H1 (cell line): ENCODE measurements around the gene SERPINA10. TPM values are rescaled to one million over a fixed set of nuclear protein-coding genes. Genes with fewer than 3 reads are reported as not detected.

Experiments used
- CTCF ChIA-PET: fragments of 300-600 bp; sonication (Branson Sonifier 250); formaldehyde crosslinking; loops from one replicate; lab custom pipeline; 2021; ENCODE audit not compliant: partially characterized antibody; lab: Charles Lee
- POLR2A ChIA-PET: fragments of 300-600 bp; sonication (Branson Sonifier 250); formaldehyde crosslinking; loops from one replicate; lab custom pipeline; 2021; ENCODE audit warnings: inconsistent platforms; ENCODE audit not compliant: partially characterized antibody; lab: Charles Lee
- DNase-seq, 2 experiments: peaks; one replicate each; pipeline versions ENCODE4 v3.0.0 to v3.0.0-alpha.2; 2010 to 2022; ENCODE audit warnings: low spot score in 2 of 2, low read depth in 1 of 2, mixed read lengths in 1 of 2
- FAIRE-seq: peaks from 2 replicates; lab custom pipeline; 2011; peaks lifted over from hg19 to GRCh38; lab: Jason Lieb, UNC
- H2AFZ ChIP-seq: 2 replicates; pipeline ENCODE4 v1.8.1; 2012; ENCODE audit warnings: low read length, inconsistent platforms
- H2AK5ac ChIP-seq: 2 replicates; pipeline ENCODE4 v1.6.1; 2013; ENCODE audit warnings: low read depth, low read length
- H2BK120ac ChIP-seq: replicated peaks from 2 replicates; pipeline ENCODE3; 2013; ENCODE audit warnings: low read depth, low read length, inconsistent platforms
- H2BK12ac ChIP-seq: 2 replicates; pipeline ENCODE4 v1.6.1; 2013; ENCODE audit warnings: low read depth, low read length
- H2BK15ac ChIP-seq: 2 replicates; pipeline ENCODE4 v1.6.1; 2013; ENCODE audit warnings: low read length
- H2BK20ac ChIP-seq: 2 replicates; pipeline ENCODE4 v1.6.1; 2013; ENCODE audit warnings: low read length
- H2BK5ac ChIP-seq: 2 replicates; pipeline ENCODE4 v1.6.1; 2013; ENCODE audit warnings: low read depth, low read length
- H3K14ac ChIP-seq: 2 replicates; pipeline ENCODE4 v1.6.1; 2013; ENCODE audit warnings: inconsistent platforms; ENCODE audit not compliant: insufficient read length
- H3K18ac ChIP-seq: 2 replicates; pipeline ENCODE4 v1.6.1; 2013; ENCODE audit warnings: low read length; ENCODE audit errors: extremely low read depth
- H3K23ac ChIP-seq: 2 replicates; pipeline ENCODE4 v1.6.1; 2013; ENCODE audit warnings: inconsistent platforms; ENCODE audit not compliant: insufficient read length
- H3K23me2 ChIP-seq: 2 replicates; pipeline ENCODE4 v1.6.1; 2013; ENCODE audit warnings: low read depth, low read length
- H3K27ac ChIP-seq: 2 replicates; pipeline ENCODE4 v1.6.1; 2011; ENCODE audit warnings: low read depth, low read length, inconsistent platforms
- H3K27me3 ChIP-seq, 4 experiments: replicated peaks in 1 of 4; 1 replicate in 1 of 4; 2 replicates in 3 of 4; pipeline versions ENCODE4 v1.6.1 to v1.8.1; 2011 to 2013; ENCODE audit warnings: low read length in 3 of 4, mild to moderate bottlenecking in 3 of 4, inconsistent platforms in 2 of 4, mixed read lengths in 2 of 4, moderate library complexity in 1 of 4; ENCODE audit not compliant: control insufficient read depth in 3 of 4, insufficient read depth in 3 of 4; ENCODE audit errors: extremely low read depth in 1 of 4
- H3K36me3 ChIP-seq, 4 experiments: 2 replicates each; pipeline versions ENCODE4 v1.6.1 to v1.8.1; 2011 to 2013; ENCODE audit warnings: mild to moderate bottlenecking in 4 of 4, low read length in 3 of 4, moderate library complexity in 2 of 4, control low read depth in 1 of 4, inconsistent platforms in 1 of 4; ENCODE audit not compliant: insufficient read depth in 4 of 4, control insufficient read depth in 2 of 4
- H3K4ac ChIP-seq: replicated peaks from 2 replicates; pipeline ENCODE3; 2013; ENCODE audit warnings: low read length, low read depth, mixed read lengths, inconsistent platforms; ENCODE audit not compliant: insufficient read length
- H3K4me1 ChIP-seq, 4 experiments: replicated peaks in 1 of 4; 1 replicate in 1 of 4; 2 replicates in 3 of 4; pipeline versions ENCODE4 v1.6.1 to v1.8.1; 2011 to 2013; ENCODE audit warnings: low read length in 3 of 4, inconsistent platforms in 2 of 4, mixed read lengths in 1 of 4; ENCODE audit not compliant: insufficient read depth in 4 of 4, control insufficient read depth in 3 of 4
- H3K4me2 ChIP-seq, 2 experiments: 2 replicates each; pipeline versions ENCODE4 v1.6.1 to v1.8.1; 2011 to 2013; ENCODE audit warnings: low read depth in 2 of 2, low read length in 2 of 2, control low read depth in 1 of 2, inconsistent platforms in 1 of 2, mild to moderate bottlenecking in 1 of 2; ENCODE audit not compliant: insufficient read depth in 1 of 2
- H3K4me3 ChIP-seq, 4 experiments: fragments of 200-600, 300-600 bp in 1 of 4; sonication (generic), shearing (Covaris generic), sonication (Bioruptor Twin) in 1 of 4; 2 replicates each; pipeline versions ENCODE4 v1.5.1 to v1.8.1; 2011 to 2016; ENCODE audit warnings: low read length in 4 of 4, low read depth in 3 of 4, control low read depth in 2 of 4, inconsistent platforms in 2 of 4, mild to moderate bottlenecking in 2 of 4, mixed read lengths in 1 of 4, moderate library complexity in 1 of 4; ENCODE audit not compliant: insufficient read depth in 2 of 4; ENCODE audit errors: extremely low read depth in 1 of 4
- H3K56ac ChIP-seq: replicated peaks from 2 replicates; pipeline ENCODE3; 2013; ENCODE audit warnings: low read depth, mild to moderate bottlenecking, mixed read lengths, low read length, inconsistent platforms; ENCODE audit not compliant: insufficient read length
- H3K79me1 ChIP-seq: 2 replicates; pipeline ENCODE4 v1.6.1; 2013; ENCODE audit warnings: low read depth, low read length, control low read depth
- H3K79me2 ChIP-seq, 2 experiments: 2 replicates each; pipeline versions ENCODE4 v1.6.1 to v1.8.1; 2012 to 2013; ENCODE audit warnings: low read length in 2 of 2, mild to moderate bottlenecking in 2 of 2, inconsistent platforms in 1 of 2; ENCODE audit not compliant: insufficient read depth in 2 of 2, control insufficient read depth in 1 of 2
- H3K9ac ChIP-seq, 4 experiments: replicated peaks in 1 of 4; 1 replicate in 1 of 4; 2 replicates in 3 of 4; pipeline versions ENCODE4 v1.6.1 to v1.8.1; 2011 to 2013; ENCODE audit warnings: low read depth in 3 of 4, low read length in 3 of 4, control low read depth in 2 of 4, mild to moderate bottlenecking in 2 of 4, moderate library complexity in 2 of 4, inconsistent platforms in 1 of 4; ENCODE audit errors: extremely low read depth in 1 of 4
- H3K9me3 ChIP-seq, 2 experiments: 2 replicates each; pipeline versions ENCODE4 v1.6.1 to v1.8.1; 2012 to 2013; ENCODE audit warnings: mild to moderate bottlenecking in 2 of 2, moderate library complexity in 2 of 2, control low read depth in 1 of 2, inconsistent platforms in 1 of 2, low read depth in 1 of 2, low read length in 1 of 2, mixed read lengths in 1 of 2; ENCODE audit not compliant: insufficient read depth in 2 of 2
- H4K20me1 ChIP-seq, 2 experiments: replicated peaks in 1 of 2; 2 replicates each; pipeline versions ENCODE3 to v1.8.1; 2011 to 2013; ENCODE audit warnings: inconsistent platforms in 2 of 2, low read length in 2 of 2, mild to moderate bottlenecking in 1 of 2; ENCODE audit not compliant: insufficient read depth in 2 of 2, control insufficient read depth in 1 of 2
- H4K5ac ChIP-seq: 2 replicates; pipeline ENCODE4 v1.6.1; 2013; ENCODE audit warnings: low read length, low read depth, mixed read lengths, inconsistent platforms; ENCODE audit not compliant: insufficient read length
- H4K8ac ChIP-seq: 2 replicates; pipeline ENCODE4 v1.8.0; 2013; ENCODE audit warnings: mild to moderate bottlenecking, moderate library complexity, low read length, inconsistent platforms; ENCODE audit not compliant: insufficient read depth; ENCODE audit errors: extremely low read depth
- H4K91ac ChIP-seq: replicated peaks from 2 replicates; pipeline ENCODE3; 2013; ENCODE audit warnings: low read length, mixed read lengths, inconsistent platforms; ENCODE audit not compliant: insufficient read length
- BCL11A ChIP-seq, 2 experiments: IDR thresholded peaks; one replicate each; pipeline ENCODE4 v1.6.1; 2011; ENCODE audit warnings: low read depth in 2 of 2, low read length in 2 of 2, mild to moderate bottlenecking in 2 of 2
- CHD1 ChIP-seq: IDR thresholded peaks from 2 replicates; pipeline ENCODE4 v1.6.1; 2012; ENCODE audit warnings: low read depth, low read length, improper control_type of control experiment
- EZH2 ChIP-seq: fragments of 200-600 bp; sonication (generic); IDR thresholded peaks from 2 replicates; pipeline ENCODE4 v1.7.1; 2012; ENCODE audit warnings: low read depth, mild to moderate bottlenecking, moderate library complexity, low read length, inconsistent platforms; ENCODE audit not compliant: severe bottlenecking
- FOSL1 ChIP-seq: IDR thresholded peaks from 2 replicates; pipeline ENCODE4 v1.6.1; 2011; ENCODE audit warnings: mild to moderate bottlenecking, low read depth, low read length, moderate library complexity; ENCODE audit not compliant: insufficient read depth
- POLR2AphosphoS5 ChIP-seq: IDR thresholded peaks from 2 replicates; pipeline ENCODE4 v1.6.1; 2011; ENCODE audit warnings: low read depth, low read length
- RFX5 ChIP-seq: IDR thresholded peaks from 2 replicates; pipeline ENCODE4 v1.6.1; 2011; ENCODE audit warnings: low read depth, low read length, improper control_type of control experiment, borderline replicate concordance
- SIN3A ChIP-seq, 2 experiments: IDR thresholded peaks in 1 of 2; conservative IDR thresholded peaks in 1 of 2; 2 replicates each; pipeline ENCODE4 v1.6.1; 2011 to 2012; ENCODE audit warnings: low read length in 2 of 2, improper control_type of control experiment in 1 of 2, low read depth in 1 of 2, mild to moderate bottlenecking in 1 of 2
- TAF7 ChIP-seq: optimal IDR thresholded peaks from 2 replicates; pipeline ENCODE3; 2011; ENCODE audit warnings: low read depth, mild to moderate bottlenecking, inconsistent platforms, low read length, moderate library complexity, borderline replicate concordance
- ZNF274 ChIP-seq: IDR thresholded peaks from 2 replicates; pipeline ENCODE4 v1.7.0; 2012; ENCODE audit warnings: low read length, borderline replicate concordance; ENCODE audit errors: extremely low read depth
- WGBS, 2 experiments: shearing (Covaris generic) in 1 of 2; methylation state at CpG; one replicate each; pipeline versions ENCODE4 v1.1.6 to v1.1.7; 2013 to 2015; ENCODE audit warnings: low lambda C conversion rate in 2 of 2, mixed read lengths in 2 of 2, inconsistent platforms in 1 of 2, low coverage in 1 of 2, missing lambda C conversion rate in 1 of 2; ENCODE audit not compliant: insufficient replicate concordance in 2 of 2, insufficient coverage in 1 of 2, insufficient read length in 1 of 2; ENCODE audit errors: extremely low coverage in 1 of 2, missing lambda C conversion rate in 1 of 2; 5-methylcytosine and 5-hydroxymethylcytosine counted together
- polyA plus RNA-seq, 7 experiments: library from polyadenylated mRNA; depleted of rRNA in 3 of 7; stranded (reverse) in 5 of 7; unstranded in 2 of 7; fragments of >200 nt in 5 of 7; fragments of 200-250 nt in 2 of 7; gene quantifications; 1 replicate in 5 of 7; 2 replicates in 1 of 7; 4 replicates in 1 of 7; pipeline versions ENCODE4 v1.2.1 to v1.2.3, GENCODE V29; 2011 to 2013; ENCODE audit warnings: missing spikeins in 2 of 7, mixed read lengths in 2 of 7
- total RNA-seq: library from RNA; stranded (reverse); fragmentation: NEBNext Ultra II Directional; extraction: Animal tissue kit (Norgen Biotek cat#: 25700); gene quantifications from 2 replicates; pipeline ENCODE4 v1.2.1, GENCODE V29; 2021
- TF ChIP-seq, protein P1 (sequence below), 3 experiments: IDR thresholded peaks; 1 replicate in 2 of 3; 2 replicates in 1 of 3; pipeline versions ENCODE4 v1.5.1 to v1.6.1; 2011; ENCODE audit warnings: low read length in 3 of 3, mild to moderate bottlenecking in 3 of 3, inconsistent platforms in 2 of 3, low read depth in 1 of 3, moderate library complexity in 1 of 3; ENCODE audit not compliant: insufficient read depth in 1 of 3; ENCODE audit errors: control extremely low read depth in 1 of 3

Gene SERPINA10
- total and polyA plus RNA-seq, 2 of the 8 experiments (the other 6 are each of a cell fraction or from before 2014, with no cell fraction given): not detected

DNA sequence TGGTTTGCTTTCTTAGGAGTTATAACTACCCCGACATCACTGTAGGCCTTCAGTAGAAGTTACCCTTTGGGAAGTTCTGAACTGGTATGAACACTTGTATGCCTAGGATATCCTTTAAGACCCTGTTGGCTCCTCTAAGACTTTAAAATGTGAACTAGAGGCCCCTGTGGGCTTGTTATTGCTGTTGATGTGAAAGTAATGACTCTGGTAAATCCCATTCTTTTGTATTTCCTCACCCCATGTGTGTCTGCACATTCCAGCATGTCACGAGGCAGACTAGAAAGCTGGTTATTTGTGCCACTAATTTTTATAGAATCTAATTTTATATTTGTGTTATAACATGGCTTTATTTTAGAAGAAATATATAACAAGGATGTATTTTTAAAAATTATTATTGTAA is 48.9 kb downstream of the SERPINA10 start:
- Histone ChIP-seq H2BK5ac (no peak overlapping the region), H4K5ac (no peak overlapping the region), H2BK120ac (no peak overlapping the region), H4K8ac (no peak overlapping the region), H3K79me2 (no peaks in the 10 kb centered on the region), H3K79me1 (no peaks in the 10 kb centered on the region), H3K4ac (no peak overlapping the region), H3K27ac (no peak overlapping the region), H2AFZ (no peak overlapping the region), H3K9me3 (no peaks in the 10 kb centered on the region), H3K23ac (no peak overlapping the region), H2AK5ac (no peak overlapping the region), H3K23me2 (no peaks in the 10 kb centered on the region), H3K14ac (no peak overlapping the region), H2BK15ac (no peak overlapping the region), H3K4me1 (no peaks in the 10 kb centered on the region), H3K36me3 (peaks cover 0 to 12% (median 4%) of the 10 kb centered on the region in 4 experiments; a peak in 5 of 8 replicates), H3K56ac (no peak overlapping the region), H3K4me3 (no peak overlapping the region), H3K4me2 (no peak overlapping the region), H4K91ac (no peak overlapping the region), H3K18ac (no peak overlapping the region), H3K9ac (no peak overlapping the region), H3K27me3 (no peaks in the 10 kb centered on the region)
- WGBS, 2 experiments: 95% methylated on average over 2 of the region's 2 CpGs; no CpG with 5 or more reads in 1 of the 2 experiments
- POLR2A ChIA-PET: no interaction called here
- FAIRE-seq: no peak
- CTCF ChIA-PET: no interaction called here
- no peak for TF ChIP-seq SIN3A (conservative IDR thresholded peaks at IDR 0.05 in 1 of 2, IDR thresholded peaks at IDR 0.05 in 1 of 2; ENCODE audit: low read depth in 1 of 2, low read length in 2 of 2)
- no peak for TF ChIP-seq RFX5
- TF ChIP-seq FOSL1: no peak
- TF ChIP-seq EZH2: no peak
- TF ChIP-seq POLR2AphosphoS5: no peak
- no peak for TF ChIP-seq CHD1
- TF ChIP-seq TAF7: no peak
- TF ChIP-seq, protein P1, sequence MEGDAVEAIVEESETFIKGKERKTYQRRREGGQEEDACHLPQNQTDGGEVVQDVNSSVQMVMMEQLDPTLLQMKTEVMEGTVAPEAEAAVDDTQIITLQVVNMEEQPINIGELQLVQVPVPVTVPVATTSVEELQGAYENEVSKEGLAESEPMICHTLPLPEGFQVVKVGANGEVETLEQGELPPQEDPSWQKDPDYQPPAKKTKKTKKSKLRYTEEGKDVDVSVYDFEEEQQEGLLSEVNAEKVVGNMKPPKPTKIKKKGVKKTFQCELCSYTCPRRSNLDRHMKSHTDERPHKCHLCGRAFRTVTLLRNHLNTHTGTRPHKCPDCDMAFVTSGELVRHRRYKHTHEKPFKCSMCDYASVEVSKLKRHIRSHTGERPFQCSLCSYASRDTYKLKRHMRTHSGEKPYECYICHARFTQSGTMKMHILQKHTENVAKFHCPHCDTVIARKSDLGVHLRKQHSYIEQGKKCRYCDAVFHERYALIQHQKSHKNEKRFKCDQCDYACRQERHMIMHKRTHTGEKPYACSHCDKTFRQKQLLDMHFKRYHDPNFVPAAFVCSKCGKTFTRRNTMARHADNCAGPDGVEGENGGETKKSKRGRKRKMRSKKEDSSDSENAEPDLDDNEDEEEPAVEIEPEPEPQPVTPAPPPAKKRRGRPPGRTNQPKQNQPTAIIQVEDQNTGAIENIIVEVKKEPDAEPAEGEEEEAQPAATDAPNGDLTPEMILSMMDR (IDR thresholded peaks at IDR 0.05; ENCODE audit: control extremely low read depth in 1 of 3, insufficient read depth in 1 of 3, low read depth in 1 of 3, low read length in 3 of 3): no peak
- TF ChIP-seq ZNF274: no peak
- no peak for TF ChIP-seq BCL11A (IDR thresholded peaks at IDR 0.05; ENCODE audit: low read depth in 2 of 2, low read length in 2 of 2)
- TF ChIP-seq, all 59 proteins: peak for 0
- no peak overlapping the region for H2BK20ac ChIP-seq
- no peak for DNase-seq
- no peaks in the 10 kb centered on the region for H4K20me1 ChIP-seq
- H2BK12ac ChIP-seq: no peak overlapping the region
